Measurements from ENCODE around the gene CTBP2.

Gene CTBP2

GRCh38 chr10:125159932-125160855 is at the start of gene CTBP2:
CTBP2 (minus strand) TSS chr10:125160563.
- DNase-seq (ENCODE audit: low spot score): no peak

- no peak for DNase-seq (ENCODE audit: low spot score)
These were observed 49.4 kb upstream of the CTBP2 start for GRCh38 chr10:125209591-125210355.

DNA sequence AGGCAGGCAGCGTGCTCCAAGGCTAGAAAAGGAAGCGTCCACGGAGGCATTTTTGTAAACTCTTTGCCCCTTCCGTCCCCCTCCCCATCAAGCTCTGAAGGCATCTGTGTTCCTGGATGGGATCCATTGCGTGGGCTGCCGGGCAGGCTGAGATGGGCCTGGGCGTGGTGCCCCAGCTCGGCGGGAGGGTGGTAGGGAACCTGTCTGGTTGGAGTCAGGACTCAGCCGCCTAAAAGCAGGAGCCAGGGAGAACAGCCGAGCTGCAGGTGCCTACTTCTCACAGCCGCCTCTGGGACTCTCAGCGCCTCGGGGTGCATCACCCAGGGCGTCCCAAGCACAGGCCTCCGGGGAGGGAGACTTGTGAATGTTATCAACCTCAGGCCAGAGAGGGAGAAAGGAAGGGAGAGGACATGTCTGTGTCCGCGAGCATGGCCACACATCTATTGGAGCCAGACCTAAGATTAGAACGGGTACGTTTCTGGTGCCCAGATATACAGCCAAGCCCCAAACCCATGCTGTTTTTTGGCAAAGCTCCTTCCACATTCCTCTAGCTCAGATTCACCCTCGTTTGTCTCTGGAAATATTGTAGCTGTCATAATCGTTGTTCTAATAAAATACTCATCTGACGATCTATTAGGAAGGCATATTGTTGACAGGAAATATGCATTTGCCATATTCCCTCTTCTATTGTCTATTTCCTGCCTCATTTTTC is 48.6 kb upstream of the CTBP2 start:
- no peak for DNase-seq (ENCODE audit: low spot score)

- DNase-seq (ENCODE audit: low spot score): no peak
These were observed 46.3 kb upstream of the CTBP2 start for GRCh38 chr10:125206623-125207022.

DNA sequence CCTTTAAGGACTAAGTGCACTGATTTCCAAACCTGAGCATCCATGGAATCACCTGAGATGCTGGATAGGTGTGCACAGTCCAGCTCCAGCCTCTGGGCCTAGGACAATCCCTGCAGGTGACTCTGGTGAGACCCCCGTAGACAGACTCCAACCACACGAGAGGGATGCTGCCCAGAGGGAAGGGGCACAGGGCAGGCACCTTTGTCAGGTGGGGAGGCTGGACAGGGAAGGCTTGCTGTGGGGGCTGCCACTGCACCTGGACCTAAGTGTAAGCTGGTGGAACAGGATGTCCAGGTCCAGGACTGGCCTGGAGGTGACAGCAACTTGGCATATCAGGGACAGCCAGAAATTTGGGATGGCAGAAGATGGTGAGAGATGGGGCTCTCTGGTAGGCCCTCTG is 45.1 kb upstream of the CTBP2 start:
- DNase-seq (ENCODE audit: low spot score): no peak

GRCh38 chr10:125204400-125204799 is 44.0 kb upstream of the CTBP2 start:
- no peak for DNase-seq (ENCODE audit: low spot score)

GRCh38 chr10:125203186-125203800 is 42.9 kb upstream of the CTBP2 start:
- no peak for DNase-seq (ENCODE audit: low spot score)

DNA sequence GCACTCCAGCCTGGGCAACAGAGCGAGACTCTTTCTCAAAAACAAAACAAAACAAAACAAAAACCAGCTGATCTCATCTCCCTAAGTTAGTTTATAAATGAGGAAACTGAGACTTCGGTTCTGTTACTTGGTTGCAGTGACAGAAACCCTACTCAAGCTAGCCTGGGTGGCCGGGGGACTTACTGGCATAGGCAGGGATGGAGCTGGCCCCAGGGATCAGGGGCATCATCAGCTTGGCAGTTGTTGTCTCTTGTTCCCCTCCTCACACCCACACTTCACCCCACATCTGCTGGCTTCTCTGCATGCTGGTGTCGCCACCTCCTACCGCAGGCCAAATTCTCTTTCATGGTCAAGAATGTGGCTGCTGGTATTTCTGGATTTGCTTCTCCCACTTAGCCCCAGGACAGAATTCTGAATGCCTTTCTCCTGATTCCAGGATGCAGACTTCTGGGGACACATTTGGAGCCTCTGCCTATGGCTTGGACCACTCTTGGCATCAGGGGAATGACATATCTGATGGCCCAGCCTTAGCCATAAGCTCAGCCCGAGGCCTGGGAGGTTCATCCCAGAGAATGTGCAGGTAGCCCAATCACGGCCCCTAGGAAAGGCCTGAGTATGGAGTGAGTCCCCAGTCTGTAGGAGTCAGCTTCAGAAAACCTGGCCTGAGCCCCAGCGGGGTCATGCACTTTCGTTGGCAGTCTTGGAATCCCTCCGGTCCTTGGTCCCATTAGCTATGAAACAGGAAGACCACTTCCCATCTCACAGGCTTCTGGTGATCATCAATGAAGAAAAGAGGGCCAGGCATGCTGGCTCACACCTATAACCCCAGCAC is 41.6 kb upstream of the CTBP2 start:
- no peak for DNase-seq (ENCODE audit: low spot score)

DNA sequence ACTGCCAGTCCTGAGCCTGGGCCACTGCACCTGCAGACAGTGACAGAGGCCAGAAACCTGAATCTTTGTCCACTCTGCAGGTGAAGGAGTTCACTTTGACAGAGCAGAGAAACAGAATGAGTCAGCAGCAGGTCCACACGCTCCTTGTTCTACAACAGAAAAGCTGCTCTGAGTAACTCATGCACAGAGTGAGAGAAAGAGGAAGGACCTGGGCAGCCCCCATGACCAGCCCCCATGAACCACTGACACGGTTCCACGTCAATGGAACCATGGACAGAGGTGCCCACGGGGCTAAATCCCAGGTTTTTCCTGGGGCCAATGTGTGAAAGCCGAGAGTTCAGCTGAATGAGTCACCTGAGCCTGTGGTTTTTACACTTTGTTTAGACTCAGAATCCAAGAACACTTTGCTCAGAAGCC is 40.8 kb upstream of the CTBP2 start:
- no peak for DNase-seq (ENCODE audit: low spot score)

GRCh38 chr10:125200396-125200795 is 40.0 kb upstream of the CTBP2 start:
- no peak for DNase-seq (ENCODE audit: low spot score)

DNA sequence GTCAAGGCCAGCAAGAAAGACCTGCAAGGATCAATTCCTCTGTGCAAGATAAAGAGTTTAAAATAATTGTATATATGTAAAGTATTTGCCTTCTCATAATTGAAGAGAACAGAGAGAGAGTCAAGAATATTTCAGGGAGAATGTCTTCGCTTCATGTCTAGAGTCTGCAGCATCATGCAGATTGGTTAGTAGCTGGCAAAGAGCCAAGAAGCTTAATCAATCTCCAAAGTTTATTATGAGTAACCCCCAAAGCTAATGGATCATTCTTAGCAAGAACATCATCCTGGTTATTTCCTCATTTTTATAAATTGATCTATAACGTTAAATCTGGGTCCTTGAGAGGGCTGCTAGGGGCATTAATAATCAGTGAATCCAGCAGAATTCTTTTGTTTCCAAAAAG is 38.9 kb upstream of the CTBP2 start:
- no peak for DNase-seq (ENCODE audit: low spot score)

GRCh38 chr10:125194814-125195213 is 34.5 kb upstream of the CTBP2 start:
- DNase-seq (ENCODE audit: low spot score): no peak

GRCh38 chr10:125193306-125193877 is 33.0 kb upstream of the CTBP2 start:
- DNase-seq (ENCODE audit: low spot score): no peak

DNA sequence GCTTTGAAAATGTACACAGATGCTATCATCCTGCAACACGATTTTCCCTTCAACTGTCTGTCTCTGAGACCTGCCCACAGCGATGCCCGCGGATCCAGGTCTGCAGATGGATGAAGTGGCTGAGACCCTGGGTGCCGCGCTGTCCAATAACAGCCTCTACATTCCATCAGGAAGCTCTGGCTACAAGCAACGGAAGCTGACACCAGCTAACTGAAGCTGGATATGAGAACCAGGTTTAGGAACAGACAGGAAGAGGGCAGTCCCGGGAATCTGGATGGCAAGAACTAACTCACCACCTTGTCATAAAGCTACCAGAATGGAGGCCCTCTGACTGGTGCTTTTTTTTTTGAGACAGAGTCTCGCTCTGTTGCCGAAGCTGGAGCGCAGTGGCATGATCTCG is 32.3 kb upstream of the CTBP2 start:
- no peak for DNase-seq (ENCODE audit: low spot score)

GRCh38 chr10:125192005-125192404 is 31.6 kb upstream of the CTBP2 start:
- no peak for DNase-seq (ENCODE audit: low spot score)

DNA sequence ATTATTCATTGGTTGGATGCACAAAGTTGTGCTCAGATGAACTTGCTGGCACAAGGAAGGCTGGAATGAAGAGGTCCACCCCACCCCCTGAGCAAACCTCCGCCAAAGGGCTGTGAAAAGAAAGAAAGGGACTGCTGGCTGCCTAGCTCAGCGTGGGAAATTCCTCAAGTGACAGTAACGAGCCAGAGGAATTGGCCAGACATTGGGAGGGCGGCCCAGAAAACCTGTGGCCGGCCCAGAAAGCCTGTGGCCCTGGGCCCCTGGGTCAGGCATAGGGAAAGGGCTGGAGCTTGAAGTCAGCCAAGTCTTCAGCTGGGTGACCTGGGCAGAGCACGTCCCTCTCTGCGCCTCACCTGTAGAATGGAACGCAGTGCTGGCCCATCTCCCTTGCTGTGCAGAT is 30.6 kb upstream of the CTBP2 start:
- no peak for DNase-seq (ENCODE audit: low spot score)

DNA sequence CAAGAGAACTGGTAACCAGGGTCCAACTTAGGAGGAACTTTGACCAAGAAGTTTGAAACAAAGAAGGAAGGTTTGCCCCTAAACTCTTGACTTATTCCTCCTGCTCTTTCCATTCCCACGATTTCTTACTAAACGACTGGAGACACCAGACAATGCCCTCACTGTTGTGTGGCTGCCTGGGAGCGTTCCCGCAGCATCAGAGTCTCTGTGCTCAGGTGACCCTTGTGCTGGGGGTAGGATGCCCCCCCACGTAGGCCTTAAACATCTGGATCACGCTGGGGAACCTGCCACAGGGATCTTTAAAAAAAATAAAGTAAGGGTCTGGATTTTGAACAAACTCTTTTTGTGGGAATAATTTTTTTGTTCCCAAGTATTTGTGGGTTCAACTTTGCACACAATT is 30.1 kb upstream of the CTBP2 start:
- DNase-seq (ENCODE audit: low spot score): no peak

GRCh38 chr10:125189162-125189561 is 28.8 kb upstream of the CTBP2 start:
- no peak for DNase-seq (ENCODE audit: low spot score)

DNA sequence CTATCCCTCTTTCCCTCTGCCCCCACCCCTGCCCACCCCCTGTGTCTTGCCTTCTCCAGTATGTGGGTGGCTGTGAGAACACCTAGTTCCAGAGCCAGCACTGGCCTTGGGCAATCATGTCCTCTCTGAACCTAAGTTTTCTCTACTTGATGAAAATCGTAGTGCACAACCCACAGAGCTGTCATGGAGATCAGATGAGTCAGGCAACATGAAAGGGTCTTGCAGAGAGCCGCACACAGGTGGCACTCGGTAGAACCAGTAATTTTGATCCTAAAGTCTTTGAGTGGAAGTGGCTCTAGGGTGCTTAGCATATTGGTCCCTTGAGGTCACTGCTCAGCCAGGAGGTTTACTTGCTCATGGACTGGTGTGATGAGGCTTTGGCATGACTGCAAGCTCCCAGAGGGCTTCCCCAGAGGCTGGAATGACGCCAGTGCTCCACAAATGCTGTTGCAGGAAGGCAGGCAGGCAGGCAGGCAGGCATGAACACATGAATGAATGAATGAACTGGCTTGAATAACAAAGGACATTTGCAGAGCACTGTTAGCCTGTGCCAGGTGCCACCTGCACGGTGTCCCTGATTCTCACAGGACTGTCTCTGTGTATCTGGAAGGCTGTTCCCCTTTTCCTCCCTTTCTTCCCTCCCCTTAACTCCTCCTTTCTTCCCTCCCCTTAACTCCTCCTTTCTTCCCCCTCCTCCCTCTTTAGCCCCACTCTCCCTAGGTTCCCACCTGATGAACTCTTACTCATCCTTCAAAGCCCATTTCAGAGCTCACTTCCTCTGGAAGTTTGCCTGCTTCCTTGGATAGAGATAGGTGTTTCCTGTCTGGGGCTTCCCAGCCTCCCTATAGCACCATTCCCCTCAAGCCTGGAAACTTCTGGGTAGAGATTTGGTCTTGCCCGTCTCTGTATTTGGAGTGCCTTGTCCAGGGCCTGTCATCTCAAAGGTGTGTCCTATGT is 27.2 kb upstream of the CTBP2 start:
- no peak for DNase-seq (ENCODE audit: low spot score)
